Spleen (tissue), 11 donors: ENCODE measurements around the gene PPP1CB. TPM values are rescaled to one million over a fixed set of nuclear protein-coding genes. Genes with fewer than 3 reads are reported as not detected.
"Not testable (repeated sequence)": the region's sequence is repeated elsewhere in the genome, so short reads cannot be mapped to it uniquely, and the experiment has no call there.

Source experiments
- DNase-seq: peaks from one replicate; pipeline ENCODE4 v3.0.0-alpha.2; 2020
- H3K27ac ChIP-seq, 8 donors: fragments of 200-600 bp; sonication (generic) in 7 of 8; 1 replicate in 4 of 8; 2 replicates in 4 of 8; pipeline versions ENCODE4 v1.5.0 to v1.8.0; 2016 to 2021; ENCODE audit warnings: inconsistent platforms in 4 of 8, mild to moderate bottlenecking in 4 of 8, moderate library complexity in 1 of 8
- H3K27me3 ChIP-seq, 7 donors: fragments of 200-600 bp; sonication (generic) in 6 of 7; replicated peaks in 1 of 7; 1 replicate in 4 of 7; 2 replicates in 3 of 7; pipeline versions ENCODE4 v1.5.0 to v1.8.0; 2016 to 2021; ENCODE audit warnings: inconsistent platforms in 3 of 7, mild to moderate bottlenecking in 1 of 7
- H3K36me3 ChIP-seq, 6 donors: fragments of 200-600 bp; sonication (generic) in 5 of 6; 1 replicate in 4 of 6; 2 replicates in 2 of 6; pipeline versions ENCODE4 v1.5.0 to v1.8.0; 2016 to 2021; ENCODE audit warnings: inconsistent platforms in 2 of 6
- H3K4me1 ChIP-seq, 6 donors: fragments of 200-600 bp; sonication (generic) in 5 of 6; 1 replicate in 3 of 6; 2 replicates in 3 of 6; pipeline versions ENCODE4 v1.5.0 to v1.8.0; 2016 to 2021; ENCODE audit warnings: inconsistent platforms in 3 of 6
- H3K4me3 ChIP-seq, 8 donors: fragments of 200-600 bp; sonication (generic) in 7 of 8; 1 replicate in 4 of 8; 2 replicates in 4 of 8; pipeline versions ENCODE4 v1.5.0 to v1.8.0; 2016 to 2021; ENCODE audit warnings: inconsistent platforms in 4 of 8, mild to moderate bottlenecking in 4 of 8, moderate library complexity in 2 of 8
- H3K9me3 ChIP-seq, 8 donors: fragments of 200-600 bp; sonication (generic) in 7 of 8; 1 replicate in 4 of 8; 2 replicates in 4 of 8; pipeline versions ENCODE4 v1.5.0 to v1.8.0; 2016 to 2021; ENCODE audit warnings: inconsistent platforms in 4 of 8
- POLR2A ChIP-seq, 3 donors: fragments of 450-650 bp; IDR thresholded peaks; one replicate each; pipeline ENCODE4 v1.5.1; 2017; ENCODE audit warnings: antibody characterized with exemption in 3 of 3, mild to moderate bottlenecking in 1 of 3
- POLR2AphosphoS5 ChIP-seq, 3 donors: sonication (generic); formaldehyde crosslinking; IDR thresholded peaks; one replicate each; pipeline ENCODE4 v1.5.1; 2017; ENCODE audit warnings: antibody characterized with exemption in 3 of 3
- WGBS, 5 donors: extraction: QIAGEN DNeasy Blood & Tissue Kit in 3 of 5; methylation state at CpG; one replicate each; pipeline versions ENCODE4 v1.1.5 to v1.1.7; 2013 to 2018; 5-methylcytosine and 5-hydroxymethylcytosine counted together
- intact Hi-C: fragments of 100-400 bp; cut with DNase I; formaldehyde crosslinking; loops from one replicate; pipeline ENCODE4 v1.15.0; 2023; ENCODE audit warnings: low total_unique reads
- polyA plus RNA-seq, 3 donors: library from polyadenylated mRNA; stranded (reverse); fragments of 200-250 nt; gene quantifications; one replicate each; pipeline ENCODE4 v1.2.1, GENCODE V29; 2013
- total RNA-seq, 7 donors: library from RNA; depleted of rRNA in 3 of 7; stranded (reverse); fragments of >200 nt in 3 of 7; fragmentation: NEBNext Ultra II Directional in 4 of 7; extraction: Animal tissue kit (Norgen Biotek cat#: 25700) in 4 of 7; gene quantifications; one replicate each; pipeline versions ENCODE4 v1.1.0 to v1.2.1, GENCODE V29; 2016 to 2021
- TF ChIP-seq, protein P1 (sequence below), 11 experiments: fragments of 200-600 bp in 7 of 11; fragments of 450-650 bp in 4 of 11; sonication (generic) in 4 of 11; IDR thresholded peaks in 8 of 11; conservative IDR thresholded peaks in 3 of 11; 1 replicate in 7 of 11; 2 replicates in 4 of 11; pipeline versions ENCODE4 v1.4.0 to v1.8.0; 2016 to 2021; ENCODE audit warnings: antibody characterized with exemption in 11 of 11, inconsistent platforms in 4 of 11, mild to moderate bottlenecking in 1 of 11
- donor health status: healthy with polysubstance abuse.
- donor health status: DM: no; HTN: no; CAD: no; lungs with moderate emphysema.
- donor health status: DM: no; HTN: no; CAD: no.
- donor health status: Bipolar disorder and iron deficiency.
- donor health status: healthy.
- donor health status: DM: no; HTN: no; CAD: no.
- donor health status: DM: yes; HTN: yes; CAD: no.

The PPP1CB gene
- total and polyA plus RNA-seq, 10 donors, result 40.4 to 244 (median 187) TPM

GRCh38 chr2:28780496-28780895 lies 28.9 kb downstream of the PPP1CB start:
- H3K36me3 ChIP-seq, result peaks cover 0 to 92% (median 81%) of the 10 kb centered on the region in 6 donors
- TF ChIP-seq POLR2AphosphoS5 (IDR thresholded peaks at IDR 0.05), result no peak
- TF ChIP-seq, protein P1, sequence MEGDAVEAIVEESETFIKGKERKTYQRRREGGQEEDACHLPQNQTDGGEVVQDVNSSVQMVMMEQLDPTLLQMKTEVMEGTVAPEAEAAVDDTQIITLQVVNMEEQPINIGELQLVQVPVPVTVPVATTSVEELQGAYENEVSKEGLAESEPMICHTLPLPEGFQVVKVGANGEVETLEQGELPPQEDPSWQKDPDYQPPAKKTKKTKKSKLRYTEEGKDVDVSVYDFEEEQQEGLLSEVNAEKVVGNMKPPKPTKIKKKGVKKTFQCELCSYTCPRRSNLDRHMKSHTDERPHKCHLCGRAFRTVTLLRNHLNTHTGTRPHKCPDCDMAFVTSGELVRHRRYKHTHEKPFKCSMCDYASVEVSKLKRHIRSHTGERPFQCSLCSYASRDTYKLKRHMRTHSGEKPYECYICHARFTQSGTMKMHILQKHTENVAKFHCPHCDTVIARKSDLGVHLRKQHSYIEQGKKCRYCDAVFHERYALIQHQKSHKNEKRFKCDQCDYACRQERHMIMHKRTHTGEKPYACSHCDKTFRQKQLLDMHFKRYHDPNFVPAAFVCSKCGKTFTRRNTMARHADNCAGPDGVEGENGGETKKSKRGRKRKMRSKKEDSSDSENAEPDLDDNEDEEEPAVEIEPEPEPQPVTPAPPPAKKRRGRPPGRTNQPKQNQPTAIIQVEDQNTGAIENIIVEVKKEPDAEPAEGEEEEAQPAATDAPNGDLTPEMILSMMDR (IDR thresholded peaks at IDR 0.05 in 8 of 11, conservative IDR thresholded peaks at IDR 0.05 in 3 of 11), result no peak
- TF ChIP-seq POLR2A (IDR thresholded peaks at IDR 0.05), result no peak
- no peak for DNase-seq
- no peak overlapping the region for H3K4me3 ChIP-seq
- no peak overlapping the region for H3K27ac ChIP-seq
- no peaks in the 10 kb centered on the region for H3K9me3 ChIP-seq
- intact Hi-C loops, result no loop called here
- no peaks in the 10 kb centered on the region for H3K27me3 ChIP-seq
- 76 to 85% (median 82%) methylated on average over 2 of the region's 2 CpGs for WGBS, 5 donors
- H3K4me1 ChIP-seq, result peaks cover 0 to 35% (median 6%) of the 10 kb centered on the region in 6 donors

DNA sequence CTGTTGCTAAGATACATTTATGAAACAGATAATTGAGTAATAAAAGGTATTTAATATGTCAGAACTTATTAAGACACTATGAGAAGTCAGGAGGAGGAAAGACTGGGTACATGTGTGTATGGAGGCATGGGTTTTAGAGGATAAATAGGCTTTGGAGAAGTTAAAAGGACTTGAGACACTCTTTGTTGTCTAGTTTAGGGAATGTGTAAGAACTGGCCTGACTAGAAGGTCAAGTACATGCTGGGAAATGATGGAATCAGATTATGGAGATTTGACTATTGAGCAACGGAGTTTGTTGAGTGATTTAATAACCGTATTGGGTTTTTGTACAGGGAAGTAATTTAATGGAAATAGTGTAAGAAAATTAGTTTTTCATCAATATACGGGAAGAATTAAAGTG lies 30.8 kb downstream of the PPP1CB start:
- Histone ChIP-seq H3K4me3 (no peak overlapping the region), H3K36me3 (peaks cover 0 to 100% (median 92%) of the 10 kb centered on the region in 6 donors), H3K27ac (no peak overlapping the region), H3K4me1 (peaks cover 0 to 20% (median 0%) of the 10 kb centered on the region in 6 donors), H3K27me3 (no peaks in the 10 kb centered on the region), H3K9me3 (no peaks in the 10 kb centered on the region)
- 60 to 92% (median 78%) methylated on average over 3 of the region's 3 CpGs for WGBS, 5 donors
- TF ChIP-seq, protein P1 (IDR thresholded peaks at IDR 0.05 in 8 of 11, conservative IDR thresholded peaks at IDR 0.05 in 3 of 11), result no peak
- no peak for TF ChIP-seq POLR2AphosphoS5 (IDR thresholded peaks at IDR 0.05)
- intact Hi-C loops, result no loop called here
- DNase-seq, result no peak

DNA sequence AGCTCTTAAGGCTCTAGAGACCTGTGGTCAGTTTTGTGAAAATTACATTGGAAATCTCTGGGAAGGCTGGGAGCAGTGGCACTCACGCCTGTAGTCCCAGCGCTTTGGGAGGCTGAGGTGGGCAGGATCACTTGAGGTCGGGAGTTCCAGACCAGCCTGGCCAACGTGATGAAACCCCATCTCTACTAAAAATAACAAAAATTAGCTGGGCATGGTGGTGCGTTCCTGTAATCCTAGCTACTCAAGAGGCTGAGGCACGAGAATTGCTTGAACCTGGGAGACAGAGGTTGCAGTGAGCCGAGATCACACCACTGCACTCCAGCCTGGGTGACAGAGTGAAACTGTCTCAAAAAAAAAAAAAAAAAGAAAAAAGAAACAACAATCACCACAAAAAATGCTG lies 32.9 kb downstream of the PPP1CB start:
- 89 to 93% (median 91%) methylated on average over 7 of the region's 7 CpGs for WGBS, 5 donors
- H3K27ac ChIP-seq, intact Hi-C loops, DNase-seq, H3K4me3 ChIP-seq, H3K27me3 ChIP-seq, H3K4me1 ChIP-seq, H3K9me3 ChIP-seq: not testable (repeated sequence)
- peaks cover 3 to 100% (median 91%) of the 10 kb centered on the region in 6 donors for H3K36me3 ChIP-seq

DNA sequence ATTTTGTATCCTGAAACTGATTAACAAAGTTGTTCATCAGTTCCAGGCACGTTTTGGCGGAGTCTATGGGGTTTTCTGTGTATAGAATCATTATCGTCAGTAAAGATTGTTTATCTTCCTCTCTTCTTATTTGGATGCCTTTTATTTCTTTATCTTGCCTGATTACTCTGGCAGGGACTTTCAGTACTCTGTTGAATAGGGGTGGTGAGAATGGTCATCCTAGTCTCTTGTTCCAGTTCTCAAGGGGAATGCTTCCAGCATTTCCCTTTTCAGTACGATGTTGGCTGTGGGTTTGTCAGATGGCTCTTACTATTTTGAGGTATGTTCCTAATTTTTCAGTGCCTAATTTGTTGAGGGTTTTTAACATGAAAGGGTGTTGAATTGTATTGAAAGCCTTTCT lies 45.0 kb downstream of the PPP1CB start:
- WGBS, 5 donors, result 86 to 91% (median 87%) methylated on average over 4 of the region's 4 CpGs
- Histone ChIP-seq H3K4me3 (no peak overlapping the region), H3K4me1 (peaks cover 0 to 5% (median 0%) of the 10 kb centered on the region in 6 donors), H3K27me3 (no peaks in the 10 kb centered on the region), H3K36me3 (peaks cover 7 to 100% (median 76%) of the 10 kb centered on the region in 6 donors), H3K27ac (no peak overlapping the region), H3K9me3 (peaks cover 0 to 11% (median 0%) of the 10 kb centered on the region in 8 donors)
- TF ChIP-seq POLR2AphosphoS5 (IDR thresholded peaks at IDR 0.05), result no peak
- intact Hi-C loops, result no loop called here
- no peak for DNase-seq

DNA sequence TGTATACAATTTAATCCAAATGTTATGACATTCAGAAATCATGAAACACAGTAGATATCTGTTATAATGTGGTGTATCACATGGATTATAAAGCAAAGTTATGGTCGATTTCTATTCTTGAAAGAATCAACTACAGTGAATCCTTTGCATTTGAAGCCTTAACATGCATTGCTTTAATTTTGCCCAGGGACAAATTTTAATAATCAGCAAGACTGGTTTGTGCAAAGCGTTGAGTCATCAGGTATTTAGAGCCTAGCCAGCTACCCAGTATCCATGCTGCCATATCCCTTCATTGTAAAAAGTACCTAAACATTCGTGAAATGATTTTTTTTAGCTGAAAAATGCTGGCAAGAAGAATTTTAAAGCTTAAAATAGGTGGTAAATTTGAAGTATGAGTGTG lies 50.1 kb downstream of the PPP1CB start:
- peaks cover 0 to 100% (median 44%) of the 10 kb centered on the region in 6 donors for H3K36me3 ChIP-seq
- no peak overlapping the region for H3K27ac ChIP-seq
- no peaks in the 10 kb centered on the region for H3K27me3 ChIP-seq
- no peaks in the 10 kb centered on the region for H3K4me1 ChIP-seq
- no peak for DNase-seq
- no peak overlapping the region for H3K4me3 ChIP-seq
- intact Hi-C loops, result no loop called here
- TF ChIP-seq POLR2AphosphoS5 (IDR thresholded peaks at IDR 0.05) (no peak), POLR2A (IDR thresholded peaks at IDR 0.05) (no peak)
- TF ChIP-seq, protein P1 (IDR thresholded peaks at IDR 0.05 in 8 of 11, conservative IDR thresholded peaks at IDR 0.05 in 3 of 11), result no peak
- 87 to 97% (median 95%) methylated on average over 3 of the region's 3 CpGs for WGBS, 5 donors
- peaks cover 0 to 3% (median 0%) of the 10 kb centered on the region in 8 donors for H3K9me3 ChIP-seq
